Right atrium auricular region (tissue), 2 donors: ENCODE data around the gene ZBTB20. TPM values are rescaled to one million over a fixed set of nuclear protein-coding genes. Genes with fewer than 3 reads are reported as not detected.

Source experiments
- DNase-seq: peaks from one replicate; pipeline ENCODE4 v3.0.0-alpha.2; 2019; ENCODE audit warnings: low spot score
- H3K27ac ChIP-seq, 2 donors: fragments of 200-600 bp; sonication (generic); 1 replicate in 1 of 2; 2 replicates in 1 of 2; pipeline ENCODE4 v1.5.1; 2016 to 2019
- H3K27me3 ChIP-seq, 2 donors: fragments of 200-600 bp; sonication (generic); one replicate each; pipeline versions ENCODE4 v1.5.1 to v1.6.0; 2017 to 2019
- H3K36me3 ChIP-seq: fragments of 200-600 bp; sonication (generic); one replicate; pipeline ENCODE4 v1.5.1; 2016
- H3K4me1 ChIP-seq, 2 donors: fragments of 200-600 bp; sonication (generic); one replicate each; pipeline versions ENCODE4 v1.5.1 to v1.6.0; 2017 to 2019
- H3K4me3 ChIP-seq, 2 donors: fragments of 200-600 bp; sonication (generic); 1 replicate in 1 of 2; 2 replicates in 1 of 2; pipeline ENCODE4 v1.5.1; 2017 to 2019; ENCODE audit warnings: mild to moderate bottlenecking in 1 of 2, moderate library complexity in 1 of 2
- H3K9me3 ChIP-seq, 2 donors: fragments of 200-600 bp; sonication (generic); one replicate each; pipeline ENCODE4 v1.5.1; 2019
- total RNA-seq, 2 donors: library from RNA; depleted of rRNA; stranded (reverse); fragments of >200 nt; gene quantifications; one replicate each; pipeline ENCODE4 v1.1.0, GENCODE V29; 2016
- TF ChIP-seq, protein P1 (sequence below), 2 donors: fragments of 200-600 bp; sonication (generic); IDR thresholded peaks; one replicate each; pipeline ENCODE4 v1.5.1; 2019; ENCODE audit warnings: antibody characterized with exemption in 2 of 2

The ZBTB20 gene
- total RNA-seq, 2 donors from 2014 or later: 84.6 to 90.8 TPM

GRCh38 chr3:114958930-114959329, 188.2 kb downstream of the ZBTB20 start:
- Histone ChIP-seq H3K27ac (no peak overlapping the region), H3K4me1 (no peaks in the 10 kb centered on the region), H3K27me3 (no peaks in the 10 kb centered on the region), H3K4me3 (no peak overlapping the region), H3K36me3 (no peaks in the 10 kb centered on the region), H3K9me3 (peaks cover 0 to 10% of the 10 kb centered on the region in 2 donors)
- DNase-seq: no peak
- TF ChIP-seq, protein P1, sequence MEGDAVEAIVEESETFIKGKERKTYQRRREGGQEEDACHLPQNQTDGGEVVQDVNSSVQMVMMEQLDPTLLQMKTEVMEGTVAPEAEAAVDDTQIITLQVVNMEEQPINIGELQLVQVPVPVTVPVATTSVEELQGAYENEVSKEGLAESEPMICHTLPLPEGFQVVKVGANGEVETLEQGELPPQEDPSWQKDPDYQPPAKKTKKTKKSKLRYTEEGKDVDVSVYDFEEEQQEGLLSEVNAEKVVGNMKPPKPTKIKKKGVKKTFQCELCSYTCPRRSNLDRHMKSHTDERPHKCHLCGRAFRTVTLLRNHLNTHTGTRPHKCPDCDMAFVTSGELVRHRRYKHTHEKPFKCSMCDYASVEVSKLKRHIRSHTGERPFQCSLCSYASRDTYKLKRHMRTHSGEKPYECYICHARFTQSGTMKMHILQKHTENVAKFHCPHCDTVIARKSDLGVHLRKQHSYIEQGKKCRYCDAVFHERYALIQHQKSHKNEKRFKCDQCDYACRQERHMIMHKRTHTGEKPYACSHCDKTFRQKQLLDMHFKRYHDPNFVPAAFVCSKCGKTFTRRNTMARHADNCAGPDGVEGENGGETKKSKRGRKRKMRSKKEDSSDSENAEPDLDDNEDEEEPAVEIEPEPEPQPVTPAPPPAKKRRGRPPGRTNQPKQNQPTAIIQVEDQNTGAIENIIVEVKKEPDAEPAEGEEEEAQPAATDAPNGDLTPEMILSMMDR (IDR thresholded peaks at IDR 0.05): no peak

GRCh38 chr3:114953800-114954199, 193.3 kb downstream of the ZBTB20 start:
- TF ChIP-seq, protein P1 (IDR thresholded peaks at IDR 0.05): no peak
- no peak for DNase-seq
- no peaks in the 10 kb centered on the region for H3K4me1 ChIP-seq
- H3K27ac ChIP-seq: no peak overlapping the region
- H3K9me3 ChIP-seq: peaks cover 4 to 30% of the 10 kb centered on the region in 2 donors
- no peaks in the 10 kb centered on the region for H3K27me3 ChIP-seq
- H3K36me3 ChIP-seq: no peaks in the 10 kb centered on the region
- H3K4me3 ChIP-seq: no peak overlapping the region

GRCh38 chr3:114953215-114953799, 193.8 kb downstream of the ZBTB20 start:
- TF ChIP-seq, protein P1 (IDR thresholded peaks at IDR 0.05): no peak
- Histone ChIP-seq H3K36me3 (no peaks in the 10 kb centered on the region), H3K4me3 (no peak overlapping the region), H3K9me3 (peaks cover 4 to 30% of the 10 kb centered on the region in 2 donors), H3K4me1 (no peaks in the 10 kb centered on the region), H3K27ac (no peak overlapping the region), H3K27me3 (no peaks in the 10 kb centered on the region)
- no peak for DNase-seq

DNA sequence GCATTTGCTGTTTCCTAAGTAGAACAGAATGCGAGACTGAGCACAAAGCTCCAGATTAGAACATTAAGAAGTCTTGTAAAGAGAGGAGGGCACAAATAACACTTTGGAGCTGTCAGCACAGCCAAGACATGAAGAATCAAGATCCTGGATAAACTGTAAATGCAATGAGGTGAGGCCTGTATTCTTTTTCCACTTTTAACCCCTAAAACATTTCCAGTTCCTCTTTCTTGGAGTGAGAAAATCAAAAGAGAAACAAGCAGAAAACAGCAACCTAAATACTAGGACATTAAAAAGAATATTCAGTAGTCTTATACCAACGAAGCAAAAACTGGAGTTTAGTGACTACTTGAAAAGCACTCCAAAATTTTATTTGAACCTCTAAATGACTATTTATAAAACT, 204.3 kb downstream of the ZBTB20 start:
- no peak for DNase-seq
- Histone ChIP-seq H3K4me1 (no peaks in the 10 kb centered on the region), H3K27me3 (no peaks in the 10 kb centered on the region), H3K27ac (no peak overlapping the region), H3K9me3 (peaks cover 0 to 6% of the 10 kb centered on the region in 2 donors), H3K4me3 (no peak overlapping the region), H3K36me3 (no peaks in the 10 kb centered on the region)
- TF ChIP-seq, protein P1 (IDR thresholded peaks at IDR 0.05): no peak

DNA sequence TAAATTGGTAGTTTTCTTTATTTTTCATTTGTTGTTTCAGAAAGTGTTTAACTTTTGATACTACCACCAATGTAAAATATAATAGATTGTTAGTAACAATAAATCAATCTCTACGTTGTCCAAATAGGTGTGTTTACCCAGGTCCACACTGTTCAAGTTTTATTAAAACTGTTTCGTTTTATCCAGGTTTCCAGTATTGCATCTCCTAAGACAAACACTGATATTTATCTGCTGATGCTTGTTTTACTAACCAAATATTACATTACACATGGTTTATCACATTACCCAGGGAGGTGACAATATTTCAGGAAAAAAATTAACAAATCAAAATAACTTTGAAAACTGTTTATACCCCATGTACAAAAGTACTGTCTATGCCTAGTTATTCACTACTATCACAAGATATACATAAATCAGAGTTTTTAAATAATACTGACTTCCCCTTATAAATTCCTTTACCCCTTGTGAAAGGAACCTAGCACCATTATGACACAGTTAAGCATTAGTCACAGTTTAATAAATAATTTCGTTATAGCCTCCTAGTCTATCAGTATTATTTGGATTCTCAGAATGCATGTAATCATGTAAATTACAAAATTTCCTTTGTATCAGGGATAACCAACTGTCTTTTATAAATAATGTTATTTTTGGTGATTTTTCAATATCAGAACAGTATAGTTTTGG, 205.3 kb downstream of the ZBTB20 start:
- TF ChIP-seq, protein P1 (IDR thresholded peaks at IDR 0.05): no peak
- Histone ChIP-seq H3K36me3 (no peaks in the 10 kb centered on the region), H3K4me3 (no peak overlapping the region), H3K27me3 (no peaks in the 10 kb centered on the region), H3K27ac (no peak overlapping the region), H3K4me1 (no peaks in the 10 kb centered on the region), H3K9me3 (peaks cover 0 to under 1% of the 10 kb centered on the region in 2 donors)
- no peak for DNase-seq
